K562 (cell line): ENCODE data around the gene ANKRD31.

Source experiments
- ARID2 ChIP-seq: fragments of 450-650 bp; IDR thresholded peaks from 2 replicates; pipeline ENCODE4 v1.6.1; 2017; ENCODE audit warnings: antibody characterized with exemption, mild to moderate bottlenecking
- BCOR ChIP-seq: fragments of 450-650 bp; IDR thresholded peaks from 2 replicates; pipeline ENCODE4 v1.6.1; 2016
- CTCF ChIP-seq, 3 experiments: IDR thresholded peaks in 2 of 3; conservative IDR thresholded peaks in 1 of 3; 2 replicates each; pipeline ENCODE4 v1.5.1; 2011 to 2012; ENCODE audit warnings: low read length in 3 of 3, mild to moderate bottlenecking in 3 of 3, control low read depth in 2 of 3, improper control_type of control experiment in 1 of 3, inconsistent platforms in 1 of 3, low read depth in 1 of 3, mixed read lengths in 1 of 3, moderate library complexity in 1 of 3; ENCODE audit not compliant: insufficient read depth in 2 of 3
- ERF ChIP-seq: fragments of 450-650 bp; formaldehyde crosslinking; IDR thresholded peaks from 2 replicates; pipeline ENCODE4 v1.4.0; 2020; ENCODE audit warnings: mild to moderate bottlenecking, mixed read lengths
- FOXA3 ChIP-seq, 2 experiments: fragments of 450-650 bp in 1 of 2; sonication (generic) in 1 of 2; formaldehyde crosslinking; IDR thresholded peaks in 1 of 2; conservative IDR thresholded peaks in 1 of 2; 2 replicates each; pipeline versions ENCODE4 v1.4.0 to v1.8.0; 2020 to 2022; ENCODE audit warnings: mild to moderate bottlenecking in 2 of 2, missing genetic modification reagents in 1 of 2
- GTF2E2 ChIP-seq: fragments of 200-800 bp; sonication (Bioruptor generic); IDR thresholded peaks from 2 replicates; pipeline ENCODE4 v1.6.1; 2016; ENCODE audit warnings: missing genetic modification characterization, missing compliant biosample characterization
- JUND ChIP-seq, 2 experiments: IDR thresholded peaks; 2 replicates in 1 of 2; 3 replicates in 1 of 2; pipeline ENCODE4 v1.6.1; 2011; ENCODE audit warnings: borderline replicate concordance in 2 of 2, low read depth in 2 of 2, low read length in 2 of 2, improper control_type of control experiment in 1 of 2, missing biosample characterization in 1 of 2, missing genetic modification characterization in 1 of 2, missing genetic modification reagents in 1 of 2
- NFXL1 ChIP-seq: fragments of 450-650 bp; formaldehyde crosslinking; IDR thresholded peaks from 2 replicates; pipeline ENCODE4 v1.4.0; 2021; ENCODE audit warnings: mild to moderate bottlenecking
- POLR2A ChIP-seq: fragments of 450-650 bp; conservative IDR thresholded peaks from 2 replicates; pipeline ENCODE4 v1.6.1; 2016
- POLR2AphosphoS5 ChIP-seq: IDR thresholded peaks from 2 replicates; pipeline ENCODE4 v1.6.1; 2011; ENCODE audit warnings: mild to moderate bottlenecking, low read depth, low read length, moderate library complexity; ENCODE audit not compliant: control insufficient read depth, insufficient read depth
- TARDBP ChIP-seq: fragments of 450-650 bp; IDR thresholded peaks from 2 replicates; pipeline ENCODE4 v1.6.1; 2016
- TCF7L2 ChIP-seq: fragments of 150-350 bp; IDR thresholded peaks from 2 replicates; pipeline ENCODE4 v1.6.1; 2016; ENCODE audit warnings: low read depth, mild to moderate bottlenecking, low read length, moderate library complexity
- ZNF134 ChIP-seq: fragments of 250-450 bp; sonication (Bioruptor Pico); conservative IDR thresholded peaks from 2 replicates; pipeline ENCODE4 v1.4.0; 2020
- ZNF143 ChIP-seq: sonication (generic); formaldehyde crosslinking; IDR thresholded peaks from 2 replicates; pipeline ENCODE4 v1.9.0; 2022; ENCODE audit warnings: mild to moderate bottlenecking, missing genetic modification reagents

- no peak for TF ChIP-seq BCOR
- TF ChIP-seq ZNF134 = no peak
- TF ChIP-seq FOXA3 (CRISPR knock-in tag; conservative IDR thresholded peaks at IDR 0.05 in 1 of 2, IDR thresholded peaks at IDR 0.05 in 1 of 2) = no peak
- no peak for TF ChIP-seq ERF (CRISPR knock-in tag)
- no peak for TF ChIP-seq NFXL1 (CRISPR knock-in tag)
- no peak for TF ChIP-seq ARID2
- no peak for TF ChIP-seq POLR2A
- TF ChIP-seq TARDBP = no peak
- TF ChIP-seq ZNF143 (CRISPR knock-in tag) = no peak
- TF ChIP-seq GTF2E2 = no peak
- TF ChIP-seq CTCF (IDR thresholded peaks at IDR 0.05 in 2 of 3, conservative IDR thresholded peaks at IDR 0.05 in 1 of 3; ENCODE audit: insufficient read depth in 2 of 3, low read depth in 1 of 3, low read length in 3 of 3) = no peak
- TF ChIP-seq POLR2AphosphoS5 = no peak
- no peak for TF ChIP-seq JUND (IDR thresholded peaks at IDR 0.05; ENCODE audit: borderline replicate concordance, low read depth, low read length)
- TF ChIP-seq JUND (tag; IDR thresholded peaks at IDR 0.05; ENCODE audit: borderline replicate concordance, low read depth, low read length) = no peak
- TF ChIP-seq TCF7L2 = no peak
Measured at GRCh38 chr5:75169516-75169915, 67.2 kb downstream of the ANKRD31 start.
